ENCODE measurements around the gene PRPF6. TPM values are rescaled to one million over a fixed set of nuclear protein-coding genes. Genes with fewer than 3 reads are reported as not detected.

The PRPF6 gene
- total RNA-seq, 2 experiments from 2014 or later = 45.1 to 73.7 TPM

- peak overlapping the region; percentile 52; the same call in 1 of the 2 replicates for H2AFZ ChIP-seq (ENCODE audit: low read length)
- TF ChIP-seq EZH2phosphoT487 (IDR thresholded peaks at IDR 0.05; ENCODE audit: borderline replicate concordance, low read depth, low read length) = no peak
- peak; percentile 73 for TF ChIP-seq CTCF (conservative IDR thresholded peaks at IDR 0.05; ENCODE audit: low read length)
- H3K9me2 ChIP-seq (ENCODE audit: insufficient read depth, low read length) = no peaks in the 10 kb centered on the region
- H4K20me1 ChIP-seq (ENCODE audit: insufficient read depth, low read length) = no peaks in the 10 kb centered on the region
- no peak overlapping the region for H3K27ac ChIP-seq (ENCODE audit: low read depth, low read length, poor library complexity, severe bottlenecking)
- intact Hi-C loops (cut with micrococcal nuclease; ENCODE audit: unreplicated experiment) = loop anchor here (1.0 kb wide), 1 partner anchor 84 kb away; no protein-coding TSS in a partner anchor
- BruUV-seq (replicated peaks) = no TSS peak
- H3K4me3 ChIP-seq (ENCODE audit: low read depth, low read length, poor library complexity, severe bottlenecking) = peak overlapping the region; percentile 63
- H3K79me2 ChIP-seq (ENCODE audit: insufficient read depth, low read depth, low read length) = no peaks in the 10 kb centered on the region
- POLR2A ChIA-PET = no interaction called here
- peaks cover 45% of the 10 kb centered on the region for H3K4me1 ChIP-seq (ENCODE audit: insufficient read depth, low read length, poor library complexity, severe bottlenecking)
- H3K36me3 ChIP-seq (ENCODE audit: insufficient read depth, low read length) = peaks cover 9% of the 10 kb centered on the region; the same call in 1 of the 2 replicates
- peak; percentile 80 for DNase-seq (ENCODE audit: low spot score)
- CTCF ChIA-PET (ENCODE audit: unreplicated experiment) = interaction anchor here (0.6 to 0.8 kb wide), 3 partner anchors 58 to 217 kb away, joined by 3 to 7 read pairs (median 3); partner anchors contain the start of genes PCMTD2 and PRPF6
- no peaks in the 10 kb centered on the region for H3K9me3 ChIP-seq (ENCODE audit: low read length)
- peak overlapping the region; percentile 86 for H3K4me2 ChIP-seq (ENCODE audit: low read length)
Observed at GRCh38 chr20:64038565-64039292, 57.8 kb downstream of the PRPF6 start.

GRCh38 chr20:64039293-64040160, 58.6 kb downstream of the PRPF6 start:
- Histone ChIP-seq H3K9me2 (ENCODE audit: insufficient read depth, low read length) (no peaks in the 10 kb centered on the region), H3K4me3 (ENCODE audit: low read depth, low read length, poor library complexity, severe bottlenecking) (peak overlapping the region; percentile 63), H3K4me2 (ENCODE audit: low read length) (peak overlapping the region; percentile 86), H3K79me2 (ENCODE audit: insufficient read depth, low read depth, low read length) (no peaks in the 10 kb centered on the region), H3K9me3 (ENCODE audit: low read length) (no peaks in the 10 kb centered on the region), H2AFZ (ENCODE audit: low read length) (peak overlapping the region; percentile 52; the same call in 1 of the 2 replicates), H4K20me1 (ENCODE audit: insufficient read depth, low read length) (no peaks in the 10 kb centered on the region), H3K27ac (ENCODE audit: low read depth, low read length, poor library complexity, severe bottlenecking) (no peak overlapping the region), H3K36me3 (ENCODE audit: insufficient read depth, low read length) (peaks cover 4% of the 10 kb centered on the region; the same call in 1 of the 2 replicates), H3K4me1 (ENCODE audit: insufficient read depth, low read length, poor library complexity, severe bottlenecking) (peaks cover 45% of the 10 kb centered on the region)
- intact Hi-C loops (cut with micrococcal nuclease; ENCODE audit: unreplicated experiment) = loop anchor here (1.0 kb wide), 1 partner anchor 83 kb away; no protein-coding TSS in a partner anchor
- no peak for TF ChIP-seq CTCF (conservative IDR thresholded peaks at IDR 0.05; ENCODE audit: low read length)
- no peak for TF ChIP-seq EZH2phosphoT487 (IDR thresholded peaks at IDR 0.05; ENCODE audit: borderline replicate concordance, low read depth, low read length)
- DNase-seq (ENCODE audit: low spot score) = no peak
- ChIA-PET POLR2A (interaction anchor here (1.1 kb wide), 1 partner anchor 59 kb away, joined by 3 read pairs; no protein-coding TSS in a partner anchor), CTCF (ENCODE audit: unreplicated experiment) (no interaction called here)
- BruUV-seq (replicated peaks) = no TSS peak
